Measurements from ENCODE around the gene ILKAP.

DNA sequence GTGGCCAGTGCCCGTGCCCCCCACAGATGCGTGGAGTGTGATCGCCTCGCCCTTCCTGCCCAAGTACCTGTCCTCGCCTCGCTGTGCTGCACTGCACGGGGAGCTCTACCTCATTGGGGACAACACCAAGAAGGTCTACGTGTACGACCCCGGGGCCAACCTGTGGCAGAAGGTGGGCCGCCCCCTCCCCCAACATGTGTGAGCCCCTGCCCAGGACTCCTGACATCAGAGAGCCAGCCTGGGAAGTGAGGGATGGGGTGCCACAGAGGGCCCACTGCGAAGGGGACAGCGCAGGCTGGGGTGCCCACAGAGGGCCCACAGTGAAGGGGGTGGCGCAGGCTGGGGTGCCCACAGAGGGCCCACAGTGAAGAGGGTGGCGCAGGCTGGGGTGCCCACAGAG is 54.5 kb downstream of the ILKAP start:
- no peak for TF ChIP-seq EZH2 (IDR thresholded peaks at IDR 0.05; ENCODE audit: insufficient read depth, poor library complexity, severe bottlenecking)
- no peak for TF ChIP-seq EZH2phosphoT487 (IDR thresholded peaks at IDR 0.05; ENCODE audit: insufficient read depth, low read depth)

Measured in GM23248 (cell line).